HG03159 (cell line): ENCODE results near the gene SPINT2.
"Not testable (repeated sequence)": the region's sequence is repeated elsewhere in the genome, so short reads cannot be mapped to it uniquely, and the experiment has no call there.

ENCODE experiments used
- ATAC-seq: cut with Tn5 transposase; IDR thresholded peaks from one replicate; pipeline ENCODE4 v1.9.1; 2021; ENCODE audit warnings: mild to moderate bottlenecking, moderate library complexity; ENCODE audit not compliant: unreplicated experiment

Gene SPINT2, protein sequence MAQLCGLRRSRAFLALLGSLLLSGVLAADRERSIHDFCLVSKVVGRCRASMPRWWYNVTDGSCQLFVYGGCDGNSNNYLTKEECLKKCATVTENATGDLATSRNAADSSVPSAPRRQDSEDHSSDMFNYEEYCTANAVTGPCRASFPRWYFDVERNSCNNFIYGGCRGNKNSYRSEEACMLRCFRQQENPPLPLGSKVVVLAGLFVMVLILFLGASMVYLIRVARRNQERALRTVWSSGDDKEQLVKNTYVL

DNA sequence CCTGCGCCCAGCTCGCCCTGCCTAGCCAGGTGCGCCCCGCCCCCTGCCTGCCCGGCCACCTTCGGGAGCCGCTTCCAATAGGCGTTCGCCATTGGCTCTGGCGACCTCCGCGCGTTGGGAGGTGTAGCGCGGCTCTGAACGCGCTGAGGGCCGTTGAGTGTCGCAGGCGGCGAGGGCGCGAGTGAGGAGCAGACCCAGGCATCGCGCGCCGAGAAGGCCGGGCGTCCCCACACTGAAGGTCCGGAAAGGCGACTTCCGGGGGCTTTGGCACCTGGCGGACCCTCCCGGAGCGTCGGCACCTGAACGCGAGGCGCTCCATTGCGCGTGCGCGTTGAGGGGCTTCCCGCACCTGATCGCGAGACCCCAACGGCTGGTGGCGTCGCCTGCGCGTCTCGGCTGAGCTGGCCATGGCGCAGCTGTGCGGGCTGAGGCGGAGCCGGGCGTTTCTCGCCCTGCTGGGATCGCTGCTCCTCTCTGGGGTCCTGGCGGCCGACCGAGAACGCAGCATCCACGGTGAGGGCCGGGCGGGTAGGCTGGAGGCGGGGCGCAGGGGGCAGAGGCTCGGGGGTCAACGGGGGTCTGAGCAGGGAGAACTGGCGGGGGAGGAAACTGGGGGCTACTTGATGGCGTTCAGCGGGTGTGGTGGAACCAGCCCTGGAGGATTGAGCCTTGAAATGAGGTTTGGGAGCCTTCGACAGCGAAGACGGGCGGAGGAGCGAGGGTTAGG, at the start of gene SPINT2:
SPINT2 (plus strand) TSS at position 88 of the 727 bp plus-strand sequence; CDS start at position 408, 320 bp downstream.
- ATAC-seq = peak; percentile 44

DNA sequence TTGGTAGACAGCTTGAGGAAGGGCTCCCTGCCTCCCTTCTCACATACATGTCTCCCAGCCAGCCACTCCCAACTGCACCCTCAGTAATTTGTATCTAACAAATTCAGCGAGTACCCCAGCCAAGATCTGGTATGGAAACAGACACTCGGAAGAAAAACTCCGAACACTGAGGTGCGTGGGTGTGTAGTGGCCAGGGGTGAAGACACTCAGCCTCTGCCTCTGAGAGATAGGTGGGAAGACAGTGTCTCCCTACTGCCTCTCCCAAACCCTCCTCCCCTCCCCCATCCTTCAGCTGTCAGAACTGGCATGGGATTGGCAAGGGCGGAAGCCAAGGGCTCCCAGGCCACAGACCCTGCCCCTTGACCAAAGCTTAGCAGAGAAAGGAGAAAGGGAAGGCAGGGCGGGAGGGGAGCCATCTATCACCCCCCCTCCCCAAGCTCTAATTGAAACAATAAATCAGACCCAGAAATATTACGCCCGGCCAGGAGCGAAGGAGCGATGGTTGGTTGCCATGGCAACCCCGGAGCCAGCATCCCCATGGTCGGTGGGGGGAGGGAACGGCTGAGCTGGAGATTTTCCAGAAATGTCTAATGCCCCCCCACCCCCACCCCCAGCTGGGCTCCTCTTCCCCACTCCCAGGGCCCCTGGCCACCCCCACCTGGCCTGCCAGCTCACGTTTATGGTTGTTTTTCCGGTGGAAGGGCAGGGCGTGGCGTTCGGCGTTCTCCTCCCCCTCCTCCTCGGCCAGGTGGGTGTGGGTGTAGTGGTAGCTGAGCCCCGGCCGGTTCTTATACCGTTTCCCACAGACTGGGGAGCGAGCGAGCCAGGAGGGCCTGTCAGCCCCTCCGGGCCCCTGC, 47.4 kb upstream of the SPINT2 start:
- no peak for ATAC-seq

DNA sequence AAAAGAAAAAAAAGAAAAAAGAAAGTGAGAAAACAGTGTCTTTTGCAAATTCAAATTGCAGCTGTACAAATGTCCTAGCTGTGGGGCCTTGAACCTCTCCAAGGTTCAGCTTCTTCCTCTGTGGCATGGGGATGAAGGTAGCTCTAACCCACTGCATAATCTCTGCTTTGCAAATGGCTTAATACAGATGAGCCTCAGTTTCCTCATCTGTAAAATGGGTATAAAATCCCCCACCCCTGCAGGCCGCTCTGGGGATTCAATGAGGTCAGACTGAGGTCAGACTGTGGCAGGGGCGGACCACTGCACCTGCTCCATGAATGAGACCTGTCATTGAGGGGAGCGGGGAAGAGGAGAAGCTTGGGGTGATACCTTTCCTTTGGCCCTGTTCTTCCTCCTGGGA, 46.2 kb upstream of the SPINT2 start:
- ATAC-seq = no peak

DNA sequence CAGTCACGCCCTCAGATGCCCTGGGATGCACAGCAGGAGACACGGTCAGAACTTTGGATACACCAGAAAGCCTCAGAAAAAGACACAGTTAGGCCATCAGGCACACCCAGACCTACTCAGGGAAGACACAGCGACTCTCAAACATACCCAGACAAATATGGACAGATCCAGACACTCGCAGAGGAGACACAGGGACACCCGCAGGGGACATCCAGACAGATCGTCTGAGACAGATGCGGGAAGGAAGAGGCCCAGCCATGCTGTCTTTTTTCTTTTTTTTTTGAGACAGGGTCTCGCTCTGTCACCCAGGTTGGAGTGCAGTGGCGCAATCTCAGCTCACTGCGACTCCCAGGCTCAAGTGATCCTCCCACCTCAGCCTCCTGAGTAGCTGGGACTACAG, 45.2 kb upstream of the SPINT2 start:
- no peak for ATAC-seq

DNA sequence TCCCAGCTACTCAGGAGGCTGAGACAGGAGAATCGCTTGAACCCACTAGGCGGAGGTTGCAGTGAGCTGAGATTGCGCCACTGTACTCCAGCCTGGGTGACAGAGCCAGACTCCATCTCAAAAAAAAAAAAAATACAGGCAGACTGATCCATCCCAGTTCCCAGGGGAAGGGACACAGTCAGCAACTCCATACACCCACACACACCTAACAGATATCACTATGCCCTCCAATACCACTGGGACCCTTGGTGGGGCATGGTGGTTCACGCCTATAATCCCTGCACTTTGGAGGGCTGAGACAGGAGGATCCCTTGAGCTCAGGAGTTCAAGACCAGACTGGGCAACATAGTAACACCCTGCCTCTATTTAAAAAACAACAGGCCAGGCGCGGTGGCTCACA, 43.0 kb upstream of the SPINT2 start:
- ATAC-seq = no peak

DNA sequence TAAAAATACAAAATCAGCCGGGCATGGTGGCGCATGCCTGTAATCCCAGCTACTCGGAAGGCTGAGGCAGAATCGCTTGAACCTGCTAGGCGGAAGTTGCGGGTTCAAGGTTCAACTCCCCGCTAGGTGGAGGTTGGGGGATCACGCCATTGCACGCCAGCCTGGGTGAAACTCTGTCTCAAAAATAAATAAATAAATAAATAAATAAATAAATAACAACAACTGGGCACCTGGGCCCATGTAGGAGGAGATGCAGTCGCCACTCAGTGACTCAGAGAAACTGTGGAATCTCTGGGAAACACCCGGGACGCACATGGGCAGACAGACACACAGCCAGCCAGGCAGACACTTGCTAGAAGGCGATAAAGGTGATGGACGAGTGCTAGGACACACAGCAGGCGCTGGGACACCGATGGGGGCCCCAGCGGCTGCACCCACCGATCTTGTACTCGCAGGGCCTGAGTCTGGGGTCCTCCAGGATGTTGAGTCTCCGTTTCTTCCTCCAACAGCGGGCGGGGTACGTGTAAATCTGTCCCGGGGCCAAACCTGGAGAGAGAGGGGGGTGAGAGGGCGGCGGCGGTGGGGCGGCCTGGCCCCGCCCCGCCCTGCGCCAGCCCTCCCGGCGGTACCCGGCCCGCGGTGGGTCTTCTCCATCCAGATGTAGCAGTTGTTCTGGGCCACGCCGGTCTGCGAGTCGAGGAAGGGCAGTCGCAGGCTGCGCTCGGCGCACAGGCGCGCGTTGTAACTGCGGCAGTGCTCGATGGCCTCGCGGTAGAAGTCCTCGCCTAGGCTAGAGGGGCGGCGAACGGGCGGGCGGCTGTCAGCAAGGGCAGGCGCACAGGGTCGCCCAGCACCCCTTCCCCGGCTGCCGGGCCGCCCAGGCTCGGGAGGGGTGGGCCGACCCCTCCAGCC, 42.2 kb upstream of the SPINT2 start:
- no peak for ATAC-seq

DNA sequence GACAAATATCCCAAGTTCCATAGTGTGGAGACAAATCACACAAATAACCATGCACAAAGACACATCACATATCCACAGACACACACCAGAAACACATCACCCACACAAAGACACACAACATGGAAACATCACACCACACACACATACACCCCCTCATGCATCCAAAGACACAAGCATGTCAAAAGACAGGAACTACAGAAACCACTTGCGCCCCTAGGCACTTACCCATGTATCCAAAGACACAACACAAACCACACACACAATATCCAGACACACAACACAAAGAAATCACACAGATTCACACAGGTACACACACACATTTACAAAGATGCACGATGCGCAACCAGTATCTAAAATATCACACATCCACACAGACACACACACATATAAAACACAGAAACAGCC, 41.3 kb upstream of the SPINT2 start:
- no peak for ATAC-seq

DNA sequence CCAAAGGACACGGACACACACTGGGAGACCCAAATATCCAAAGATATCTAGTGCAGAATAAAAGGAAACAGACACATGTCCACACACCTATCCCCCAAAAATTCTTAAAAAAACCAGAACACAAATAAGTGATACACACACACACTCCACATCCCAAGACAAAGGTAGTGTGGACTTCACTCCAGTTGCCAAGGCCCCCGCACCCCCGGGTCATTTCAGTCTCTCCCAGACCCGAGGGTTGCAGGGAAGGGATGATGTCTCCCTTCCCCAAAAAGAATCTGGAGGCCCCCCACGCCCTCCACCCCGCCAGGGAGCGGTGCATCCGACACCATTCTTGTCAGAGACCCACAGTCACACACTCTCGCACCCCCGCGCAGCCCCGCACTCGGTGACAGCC, 40.8 kb upstream of the SPINT2 start:
- no peak for ATAC-seq

DNA sequence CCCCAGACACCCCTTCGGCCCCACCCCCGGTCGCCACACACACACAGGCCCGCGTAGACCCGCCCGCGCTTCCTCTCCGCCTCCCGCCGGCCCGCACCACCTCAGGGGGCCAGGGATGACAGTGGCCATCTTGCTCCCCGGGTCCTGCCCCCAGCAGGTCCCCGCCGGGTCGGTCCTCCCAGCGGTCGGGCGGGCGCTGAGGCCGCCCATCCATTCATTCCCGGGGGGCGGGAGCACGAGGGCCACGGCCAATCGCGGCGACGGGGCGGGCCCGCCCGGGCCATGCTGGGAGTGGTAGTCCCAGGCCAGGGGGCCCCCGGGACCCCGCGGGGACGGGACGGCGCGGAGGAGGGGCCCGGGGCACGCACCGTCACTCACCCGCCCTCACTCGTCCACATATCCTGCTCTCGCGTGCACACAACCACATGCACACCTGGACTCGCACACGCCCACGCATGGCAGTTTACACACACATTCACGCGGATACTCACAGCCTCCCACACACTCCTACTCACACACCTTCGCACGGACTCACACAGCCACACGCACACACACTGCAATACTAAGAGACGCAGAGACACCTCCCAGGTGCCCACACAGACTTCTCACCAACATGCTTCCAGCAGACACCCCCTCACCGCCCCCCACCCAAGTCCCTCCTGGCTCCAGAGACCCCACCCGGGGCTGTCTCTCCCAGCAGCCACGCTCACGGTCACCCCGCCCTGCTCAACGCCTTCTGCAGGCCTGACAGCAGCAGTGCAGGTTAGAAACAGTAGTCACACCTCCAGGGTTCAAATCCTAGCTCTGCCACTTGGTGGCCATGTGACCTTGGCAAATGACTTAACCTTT, 40.1 kb upstream of the SPINT2 start, which contains the start of gene DPF1:
DPF1 (minus strand) TSS at position 209 of the 849 bp plus-strand sequence; CDS start at position 129, 80 bp downstream.
- ATAC-seq = peak; percentile 68

DNA sequence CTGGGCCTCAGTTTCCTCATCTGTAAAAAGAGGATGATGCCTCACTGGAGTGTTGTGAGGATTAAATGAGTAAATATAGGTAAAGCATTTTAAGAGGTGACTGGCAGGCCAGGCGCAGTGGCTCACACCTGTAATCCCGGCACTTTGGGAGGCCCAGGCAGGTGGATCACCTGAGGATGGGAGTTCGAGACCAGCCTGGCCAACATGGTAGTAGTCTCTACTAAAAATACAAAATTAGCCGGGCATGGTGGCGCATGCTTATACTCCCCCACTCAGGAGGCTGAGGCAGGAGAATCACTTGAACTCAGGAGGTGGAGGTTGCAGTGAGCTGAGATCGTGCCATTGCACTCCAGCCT, 39.5 kb upstream of the SPINT2 start:
- not testable (repeated sequence) for ATAC-seq

DNA sequence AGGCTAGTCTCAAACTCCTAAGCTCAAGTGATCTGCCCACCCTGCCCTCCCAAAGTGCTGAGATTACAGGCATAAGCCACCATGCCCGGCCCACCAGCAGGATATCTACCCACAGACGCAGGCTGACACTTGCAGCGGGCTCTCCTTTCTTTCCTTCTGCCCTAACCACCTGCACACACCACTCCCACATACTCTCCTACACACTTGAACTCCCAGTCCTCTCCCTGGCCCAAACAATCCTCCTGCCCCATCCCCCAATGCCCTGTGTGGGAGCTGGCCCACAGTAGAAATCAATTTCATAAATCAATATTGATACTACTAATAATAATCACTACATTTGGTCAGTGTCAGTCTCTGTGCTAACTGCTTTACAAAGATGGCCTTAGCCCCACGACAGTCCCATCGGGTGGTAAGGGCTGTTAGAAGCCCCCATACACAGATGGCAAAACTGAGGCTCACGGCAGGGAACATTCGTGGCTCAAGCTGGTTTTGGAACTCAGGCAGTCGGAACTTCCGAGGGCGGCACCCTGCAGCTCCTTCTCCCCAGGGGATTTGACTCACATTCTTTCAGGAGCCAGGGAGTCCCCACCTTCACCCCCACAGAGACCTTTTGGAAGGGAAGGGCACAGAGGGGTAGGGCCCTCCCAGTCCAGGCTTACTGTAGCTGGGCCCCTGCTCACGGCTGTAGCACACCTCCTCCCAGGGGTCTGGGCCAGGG, 36.9 kb upstream of the SPINT2 start:
- ATAC-seq = no peak

DNA sequence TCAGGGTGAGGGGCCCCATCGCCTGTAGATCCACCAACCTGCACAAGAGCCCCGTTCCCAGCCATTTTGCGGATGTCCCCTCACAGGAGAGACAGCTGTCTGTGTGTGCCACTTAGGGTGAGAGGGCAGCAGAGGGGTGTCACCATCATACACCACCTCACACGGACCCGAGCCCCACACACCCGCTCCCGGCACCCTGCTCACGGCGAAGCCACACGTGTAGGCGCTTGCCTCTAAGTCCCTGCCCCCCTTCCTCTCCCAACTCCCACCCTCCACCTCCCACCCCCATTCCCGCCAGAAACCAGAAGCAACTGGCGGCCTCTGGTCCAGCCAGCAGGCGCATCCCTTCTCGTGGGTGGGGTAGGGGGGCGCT, 36.4 kb upstream of the SPINT2 start:
- no peak for ATAC-seq

DNA sequence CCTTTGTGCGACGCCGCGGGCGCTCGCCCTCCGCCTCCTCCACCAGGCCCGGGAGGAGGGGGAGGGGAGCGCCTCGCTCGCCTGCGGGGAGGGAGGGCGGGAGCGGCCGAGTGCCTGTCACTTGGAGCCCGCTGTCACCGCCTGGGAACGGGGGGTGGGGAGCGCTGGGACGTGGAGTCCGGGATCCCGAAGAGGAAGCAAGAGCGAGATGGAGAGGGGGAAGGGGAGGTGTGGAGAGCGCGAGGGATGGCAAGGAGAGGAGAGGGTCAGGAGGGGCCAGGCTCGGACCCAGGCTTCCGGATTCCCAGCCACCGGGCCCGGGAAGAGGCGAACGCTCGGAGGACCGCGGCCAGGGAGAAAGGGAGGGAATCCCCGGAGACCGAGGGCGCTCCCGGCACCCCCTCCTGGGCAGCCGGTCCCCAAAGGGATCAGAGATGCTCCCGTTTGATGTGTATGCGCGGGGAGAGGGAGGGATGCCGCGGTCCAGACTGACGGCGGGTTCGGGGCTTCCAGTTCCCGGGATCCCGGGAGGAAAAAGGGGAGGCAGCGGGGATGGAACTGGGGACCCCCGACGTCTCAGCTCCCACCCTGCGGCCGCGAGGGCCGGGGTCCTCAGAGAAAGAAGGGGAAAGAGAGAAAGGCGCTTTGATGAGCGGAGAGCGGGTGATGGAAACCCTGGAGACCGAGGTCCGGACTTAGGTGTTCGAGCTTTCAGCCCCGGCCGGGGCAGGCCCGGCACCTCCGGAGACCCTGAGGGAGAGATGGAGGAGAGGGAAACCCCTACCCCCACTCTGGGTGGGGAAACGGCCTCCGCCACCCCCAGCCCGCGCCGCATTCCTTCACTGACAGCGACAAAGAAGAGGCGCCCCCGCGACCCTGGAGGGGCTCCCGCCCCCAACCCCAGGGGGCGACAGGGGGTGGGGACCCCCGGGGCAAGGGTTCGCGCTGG, 35.6 kb upstream of the SPINT2 start:
- ATAC-seq = no peak

DNA sequence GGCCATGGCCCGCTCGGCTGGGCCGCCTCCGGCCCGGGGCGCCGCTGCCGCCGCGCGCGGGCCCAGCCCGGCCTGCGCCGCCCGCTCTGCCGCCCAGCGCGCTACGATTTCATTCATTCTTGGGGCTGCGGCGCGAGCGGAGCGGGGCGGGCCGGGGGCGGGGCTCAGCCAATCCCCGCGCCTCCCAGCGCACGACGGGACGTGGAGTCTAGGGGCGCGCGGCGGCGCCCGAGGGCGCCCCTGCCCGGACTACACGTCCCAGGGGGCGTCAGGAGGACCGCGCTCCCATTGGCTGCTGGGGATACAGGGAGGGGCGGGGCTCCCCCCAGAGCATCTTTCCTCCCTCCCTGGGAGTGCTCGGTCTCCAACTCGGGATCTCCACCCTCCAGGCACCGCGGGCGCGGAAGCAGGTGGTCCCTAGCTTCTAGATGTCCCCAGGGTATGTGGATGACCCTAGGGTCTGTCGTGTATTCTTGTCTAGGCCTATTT, 34.7 kb upstream of the SPINT2 start:
- ATAC-seq = no peak

DNA sequence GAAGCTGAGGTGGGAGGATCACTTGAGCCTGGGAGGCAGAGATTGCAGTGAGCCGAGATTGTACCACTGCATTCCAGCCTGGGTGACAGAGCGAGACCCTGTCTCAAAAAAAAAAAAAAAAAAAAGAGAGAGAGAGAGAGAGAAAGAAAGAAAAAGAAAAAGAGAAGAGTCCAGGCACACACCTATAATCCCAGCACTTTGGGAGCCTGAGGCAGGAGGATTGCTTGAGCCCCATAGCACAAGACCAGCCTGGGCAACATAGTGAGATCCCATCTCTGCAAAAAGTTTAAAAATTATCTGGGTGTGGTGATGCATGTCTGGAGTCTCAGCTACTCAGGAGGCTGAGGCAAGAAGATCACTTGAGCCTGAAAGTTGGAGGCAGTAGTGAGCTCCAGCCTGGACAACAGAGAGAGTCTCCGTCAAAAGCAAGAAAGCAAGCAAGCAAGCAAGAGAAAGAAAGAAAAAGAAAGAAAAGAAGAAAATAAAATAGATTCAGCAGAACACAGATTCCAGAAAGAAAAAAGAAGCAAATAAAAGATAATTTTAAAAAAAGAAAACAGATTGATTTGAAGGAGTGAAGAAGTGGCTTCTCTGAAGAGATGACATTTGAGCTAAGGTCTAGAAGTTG, 33.8 kb upstream of the SPINT2 start:
- ATAC-seq = not testable (repeated sequence)

DNA sequence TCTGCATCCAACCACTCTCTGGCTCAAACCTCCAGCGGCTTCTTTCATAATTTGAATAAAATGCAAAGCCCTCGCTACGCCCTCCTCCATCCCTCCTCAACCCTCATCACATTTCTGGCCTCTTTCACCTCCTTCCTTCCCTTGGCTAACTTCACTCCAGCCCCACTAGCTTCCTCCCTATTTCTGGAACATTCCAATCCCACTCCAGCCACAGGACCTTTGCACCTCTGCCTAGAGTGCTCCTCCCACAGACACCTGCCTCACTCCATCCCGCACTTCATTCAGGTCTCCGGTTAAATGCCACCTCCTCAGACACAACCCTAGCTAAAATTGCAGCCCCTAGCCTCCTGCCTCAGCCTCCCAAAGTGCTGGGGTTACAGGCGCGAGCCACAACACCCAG, 32.5 kb upstream of the SPINT2 start:
- ATAC-seq = no peak

DNA sequence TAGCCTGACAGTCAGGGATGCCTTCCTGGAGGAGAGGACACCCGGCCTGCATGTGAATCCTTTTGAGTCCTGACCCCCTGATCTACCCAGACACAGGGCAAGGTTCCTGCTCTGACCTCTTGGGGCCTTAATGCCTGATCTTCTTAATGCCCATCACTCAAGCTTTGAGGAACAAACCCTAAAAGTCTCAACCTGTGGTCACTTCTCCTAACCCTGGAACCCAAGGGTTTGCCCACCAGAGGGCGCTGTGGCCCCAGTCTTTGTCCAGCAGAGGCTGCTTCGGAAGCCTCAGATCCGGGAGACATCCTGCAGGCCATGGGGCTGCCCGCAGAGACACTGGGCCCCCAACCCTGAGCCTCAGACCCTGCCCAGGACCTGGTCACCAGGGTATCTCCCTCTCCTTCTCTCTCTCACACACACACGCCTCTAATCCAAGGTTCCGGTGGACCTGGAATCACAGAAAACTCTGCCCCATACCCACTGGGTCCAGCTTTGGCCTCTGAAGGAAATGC, 30.6 kb upstream of the SPINT2 start:
- ATAC-seq = no peak
